Testis (tissue), 2 donors: ENCODE measurements around the gene TCERG1L.

Source experiments
- POLR2A ChIP-seq: fragments of 450-650 bp; IDR thresholded peaks from one replicate; pipeline ENCODE4 v1.6.1; 2017; ENCODE audit warnings: antibody characterized with exemption, mild to moderate bottlenecking, moderate library complexity
- TF ChIP-seq, protein P1 (sequence below), 3 experiments: fragments of 450-650 bp in 2 of 3; fragments of 200-600 bp in 1 of 3; sonication (generic) in 1 of 3; IDR thresholded peaks; one replicate each; pipeline ENCODE4 v1.5.1; 2016 to 2019; ENCODE audit warnings: antibody characterized with exemption in 3 of 3, mild to moderate bottlenecking in 2 of 3, moderate library complexity in 1 of 3

DNA sequence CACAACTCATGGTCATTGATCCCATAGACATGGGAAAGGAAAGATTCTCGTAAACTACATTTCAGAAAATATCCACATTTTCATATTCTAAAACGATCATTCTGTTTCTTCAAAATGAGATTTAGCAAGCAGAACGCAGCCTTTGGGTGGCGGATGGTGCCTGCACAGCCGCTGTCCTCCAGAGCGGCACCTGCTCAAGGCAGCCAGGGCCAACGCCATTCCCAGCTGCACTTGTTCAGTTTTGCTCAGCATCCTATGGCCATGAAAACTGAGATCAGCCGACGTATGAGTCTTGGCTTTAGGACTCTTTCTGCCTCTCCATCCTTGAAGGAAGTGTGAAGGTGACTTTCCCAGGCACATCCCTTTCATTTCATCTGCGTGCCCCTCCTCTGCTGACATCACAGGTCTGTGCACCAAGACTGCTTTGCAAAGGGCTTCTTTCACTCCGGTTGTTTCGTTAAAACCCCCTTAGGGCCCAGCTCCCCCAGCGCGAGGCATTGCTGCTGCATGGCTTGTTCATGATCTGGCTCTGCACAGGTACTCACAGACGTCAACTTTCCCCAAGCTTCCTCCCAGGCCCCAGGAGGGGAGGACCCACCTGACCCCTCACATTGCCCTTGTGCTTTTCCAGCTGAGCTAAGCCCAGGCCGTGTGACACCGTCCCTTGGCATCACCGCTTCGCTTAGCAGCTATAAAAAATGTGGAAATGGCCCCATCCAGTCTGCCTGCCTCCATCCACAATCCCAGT, 37.2 kb downstream of the TCERG1L start:
- TF ChIP-seq POLR2A, result no peak
- TF ChIP-seq, protein P1, sequence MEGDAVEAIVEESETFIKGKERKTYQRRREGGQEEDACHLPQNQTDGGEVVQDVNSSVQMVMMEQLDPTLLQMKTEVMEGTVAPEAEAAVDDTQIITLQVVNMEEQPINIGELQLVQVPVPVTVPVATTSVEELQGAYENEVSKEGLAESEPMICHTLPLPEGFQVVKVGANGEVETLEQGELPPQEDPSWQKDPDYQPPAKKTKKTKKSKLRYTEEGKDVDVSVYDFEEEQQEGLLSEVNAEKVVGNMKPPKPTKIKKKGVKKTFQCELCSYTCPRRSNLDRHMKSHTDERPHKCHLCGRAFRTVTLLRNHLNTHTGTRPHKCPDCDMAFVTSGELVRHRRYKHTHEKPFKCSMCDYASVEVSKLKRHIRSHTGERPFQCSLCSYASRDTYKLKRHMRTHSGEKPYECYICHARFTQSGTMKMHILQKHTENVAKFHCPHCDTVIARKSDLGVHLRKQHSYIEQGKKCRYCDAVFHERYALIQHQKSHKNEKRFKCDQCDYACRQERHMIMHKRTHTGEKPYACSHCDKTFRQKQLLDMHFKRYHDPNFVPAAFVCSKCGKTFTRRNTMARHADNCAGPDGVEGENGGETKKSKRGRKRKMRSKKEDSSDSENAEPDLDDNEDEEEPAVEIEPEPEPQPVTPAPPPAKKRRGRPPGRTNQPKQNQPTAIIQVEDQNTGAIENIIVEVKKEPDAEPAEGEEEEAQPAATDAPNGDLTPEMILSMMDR (IDR thresholded peaks at IDR 0.05), result no peak
